ENCODE measurements around the gene C1QTNF7. TPM values are rescaled to one million over a fixed set of nuclear protein-coding genes. Genes with fewer than 3 reads are reported as not detected.

C1QTNF7 gene
- total and polyA plus RNA-seq, 12 donors = 0.30 to 2.7 (median 1.5) TPM

GRCh38 chr4:15478724-15479088 is 50.9 kb downstream of the C1QTNF7 start:
- intact Hi-C loops (cut with DNase I) = loop anchor here in 8 of 10 donors (5.0 to 10.0 kb wide), 7 partner anchors 166 to 516 kb away; partner anchors contain the start of gene FBXL5 (in 4 of the 8)
- no peak overlapping the region for H3K27ac ChIP-seq
- peaks cover 0 to 28% (median 0%) of the 10 kb centered on the region in 9 donors for H3K4me1 ChIP-seq
- peaks cover 0 to 62% (median 0%) of the 10 kb centered on the region in 9 donors for H3K36me3 ChIP-seq
- H3K4me3 ChIP-seq = no peak overlapping the region
- TF ChIP-seq CTCF (IDR thresholded peaks at IDR 0.05) = no peak
- H3K9me3 ChIP-seq = no peaks in the 10 kb centered on the region
- WGBS, 2 donors = 80 to 81% methylated on average over 5 of the region's 5 CpGs
- no peak for DNase-seq
- no peaks in the 10 kb centered on the region for H3K27me3 ChIP-seq
- ATAC-seq = peak in 2 of 8 donors; percentile 5 to 14

GRCh38 chr4:15479089-15479912 is 51.5 kb downstream of the C1QTNF7 start:
- ATAC-seq (peak; percentile 72 to 90 (median 82)), DNase-seq (peak in 1 of 2 donors; percentile 43)
- Histone ChIP-seq H3K4me3 (peak overlapping the region in 9 of 10 donors; percentile 20 to 51 (median 42)), H3K4me1 (peaks cover 0 to 28% (median 0%) of the 10 kb centered on the region in 9 donors), H3K9me3 (no peaks in the 10 kb centered on the region), H3K36me3 (peaks cover 0 to 62% (median 0%) of the 10 kb centered on the region in 9 donors), H3K27ac (peak overlapping the region in 9 of 10 donors; percentile 57 to 78 (median 68)), H3K27me3 (no peaks in the 10 kb centered on the region)
- intact Hi-C loops (cut with DNase I) = loop anchor here in 8 of 10 donors (5.0 to 10.0 kb wide), 7 partner anchors 166 to 516 kb away; partner anchors contain the start of gene FBXL5 (in 4 of the 8)
- WGBS, 2 donors = 31 to 40% methylated on average over 11 of the region's 11 CpGs
- TF ChIP-seq CTCF (IDR thresholded peaks at IDR 0.05) = peak; percentile 24 to 78 (median 66)

DNA sequence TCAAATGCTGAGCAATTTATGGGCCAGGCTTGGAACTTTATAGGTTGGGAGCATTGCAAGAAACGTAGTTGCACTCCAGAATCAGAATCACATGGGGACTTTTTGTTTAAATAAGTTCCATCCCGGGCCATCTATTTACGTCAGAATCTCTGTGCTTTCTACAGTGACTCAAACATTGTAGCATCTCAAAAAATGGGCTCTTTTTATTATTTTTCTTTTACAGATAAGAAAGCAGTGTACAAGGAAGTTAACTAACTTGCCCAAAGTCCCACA is 52.0 kb downstream of the C1QTNF7 start:
- intact Hi-C loops (cut with DNase I) = loop anchor here in 9 of 10 donors (5.0 to 10.0 kb wide), 8 partner anchors 165 to 515 kb away; partner anchors contain the start of gene FBXL5 (in 4 of the 9)
- peak overlapping the region in 9 of 10 donors; percentile 57 to 78 (median 68) for H3K27ac ChIP-seq

More for the DNA sequence above, 52.0 kb downstream of the C1QTNF7 start:
- Histone ChIP-seq H3K27me3 (no peaks in the 10 kb centered on the region), H3K9me3 (peaks cover 0 to 2% (median 0%) of the 10 kb centered on the region in 11 donors), H3K36me3 (peaks cover 0 to 62% (median 0%) of the 10 kb centered on the region in 9 donors), H3K4me3 (peak overlapping the region in 8 of 10 donors; percentile 20 to 51 (median 42)), H3K4me1 (peaks cover 0 to 28% (median 0%) of the 10 kb centered on the region in 9 donors)
- DNase-seq = no peak
- 59 to 60% methylated on average over 3 of the region's 3 CpGs for WGBS, 2 donors
- peak in 5 of 8 donors; percentile 15 to 57 (median 28) for ATAC-seq
- no peak for TF ChIP-seq CTCF (IDR thresholded peaks at IDR 0.05)
